ENCODE results near the gene TIMP2.
"Not testable (repeated sequence)": the region's sequence is repeated elsewhere in the genome, so short reads cannot be mapped to it uniquely, and the experiment has no call there.

The TIMP2 gene

GRCh38 chr17:78954684-78955083, 29.5 kb upstream of the TIMP2 start:
- no peaks in the 10 kb centered on the region for H3K36me3 ChIP-seq (ENCODE audit: control insufficient read depth, insufficient read depth, low read length)
- no peaks in the 10 kb centered on the region for H3K27me3 ChIP-seq (ENCODE audit: control insufficient read depth, insufficient read depth, low read length)

DNA sequence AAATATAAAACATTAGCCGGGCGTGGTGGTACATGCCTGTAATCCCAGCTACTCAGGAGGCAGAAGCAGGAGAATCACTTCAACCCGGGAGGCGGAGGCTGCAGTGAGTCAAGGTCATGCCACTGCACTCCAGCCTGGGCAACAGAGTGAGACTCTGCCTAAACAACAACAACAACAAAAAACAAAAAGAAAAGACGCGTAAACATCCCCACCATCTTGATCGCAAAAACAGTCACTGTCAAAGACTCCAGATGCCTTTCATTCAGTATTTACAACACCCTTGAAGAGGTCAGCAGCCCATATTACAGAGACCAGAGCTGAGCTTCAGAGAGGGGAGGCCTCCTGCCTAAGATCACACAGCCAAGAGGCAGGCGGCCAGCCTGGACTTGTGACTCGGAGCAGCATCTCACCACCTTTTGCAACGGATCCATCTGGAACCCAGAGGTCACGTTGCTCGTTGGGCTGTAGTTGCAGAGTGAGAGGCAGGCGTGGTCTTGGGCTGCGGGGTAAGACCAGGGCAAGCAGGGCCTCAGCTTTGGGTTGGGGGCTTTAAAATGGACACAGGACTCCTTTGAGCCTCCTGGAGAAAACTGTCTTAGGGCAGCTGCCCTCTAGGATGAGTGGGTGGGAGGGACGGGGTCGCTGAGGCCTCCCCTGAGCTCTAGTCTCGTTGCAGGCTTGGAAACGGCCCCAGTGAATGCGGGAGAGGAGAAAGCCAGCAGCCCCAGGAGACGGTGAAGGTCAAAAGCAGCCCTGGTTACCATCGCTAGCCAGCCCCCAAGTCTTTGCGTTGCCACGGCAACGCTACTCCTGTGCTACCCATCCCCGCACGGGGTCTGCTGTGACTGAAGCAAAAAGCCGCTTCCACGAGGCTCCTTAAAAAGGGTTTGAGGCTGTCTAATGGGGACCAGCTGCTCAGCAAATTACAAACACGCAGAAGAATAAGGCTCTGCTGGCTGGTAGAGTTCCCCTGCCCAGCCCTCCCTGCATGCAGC, 28.5 kb upstream of the TIMP2 start:
- H3K9ac ChIP-seq (ENCODE audit: low read depth, low read length): no peak overlapping the region
- H3K4me1 ChIP-seq (ENCODE audit: control insufficient read depth, insufficient read depth, low read length): no peaks in the 10 kb centered on the region
- no peaks in the 10 kb centered on the region for H3K36me3 ChIP-seq (ENCODE audit: control insufficient read depth, insufficient read depth, low read length)
- no peaks in the 10 kb centered on the region for H3K27me3 ChIP-seq (ENCODE audit: control insufficient read depth, insufficient read depth, low read length)
- no peak overlapping the region for H3K27ac ChIP-seq (ENCODE audit: low read depth, low read length)
- H3K9me3 ChIP-seq (ENCODE audit: control insufficient read depth, insufficient read depth, low read length): peaks cover 9% of the 10 kb centered on the region; the same call in 1 of the 2 replicates
- H3K4me3 ChIP-seq (ENCODE audit: low read depth, low read length): no peak overlapping the region

More at GRCh38 chr17:78954684-78955083, 29.5 kb upstream of the TIMP2 start:
- Histone ChIP-seq H3K4me1 (ENCODE audit: control insufficient read depth, insufficient read depth, low read length) (no peaks in the 10 kb centered on the region), H3K27ac (ENCODE audit: low read depth, low read length) (no peak overlapping the region), H3K9ac (ENCODE audit: low read depth, low read length) (no peak overlapping the region), H3K9me3 (ENCODE audit: control insufficient read depth, insufficient read depth, low read length) (peaks cover 9% of the 10 kb centered on the region; the same call in 1 of the 2 replicates), H3K4me3 (ENCODE audit: low read depth, low read length) (no peak overlapping the region)

DNA sequence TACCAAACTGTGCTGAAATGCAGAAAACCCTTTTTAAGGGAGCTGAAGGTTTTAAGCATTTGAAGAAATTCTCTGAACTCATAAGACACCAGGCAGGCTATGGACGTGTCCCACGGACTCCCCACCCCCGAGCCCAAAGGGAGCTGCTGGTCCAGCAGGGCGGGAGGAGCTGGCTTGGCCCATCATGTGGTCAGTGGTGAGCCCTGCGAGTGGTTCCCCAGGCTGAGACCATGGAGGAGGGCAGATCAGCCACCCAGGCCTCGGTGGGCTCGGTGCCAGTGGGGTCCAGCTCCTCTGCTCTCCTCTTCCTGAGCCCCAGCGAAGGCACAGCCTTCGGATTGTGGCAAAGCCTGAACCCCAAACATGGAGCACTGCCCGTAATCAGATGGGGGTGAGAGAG, 27.5 kb upstream of the TIMP2 start:
- Histone ChIP-seq H3K4me3 (ENCODE audit: low read depth, low read length) (no peak overlapping the region), H3K27ac (ENCODE audit: low read depth, low read length) (no peak overlapping the region), H3K9ac (ENCODE audit: low read depth, low read length) (no peak overlapping the region)

GRCh38 chr17:78951967-78952551, 26.9 kb upstream of the TIMP2 start:
- Histone ChIP-seq H3K36me3 (ENCODE audit: control insufficient read depth, insufficient read depth, low read length) (no peaks in the 10 kb centered on the region), H3K27me3 (ENCODE audit: control insufficient read depth, insufficient read depth, low read length) (no peaks in the 10 kb centered on the region), H3K4me1 (ENCODE audit: control insufficient read depth, insufficient read depth, low read length) (no peaks in the 10 kb centered on the region), H3K9ac (ENCODE audit: low read depth, low read length) (no peak overlapping the region), H3K9me3 (ENCODE audit: control insufficient read depth, insufficient read depth, low read length) (peaks cover 9% of the 10 kb centered on the region; the same call in 1 of the 2 replicates), H3K27ac (ENCODE audit: low read depth, low read length) (no peak overlapping the region), H3K4me3 (ENCODE audit: low read depth, low read length) (no peak overlapping the region)

More for the DNA sequence above, 27.5 kb upstream of the TIMP2 start:
- no peaks in the 10 kb centered on the region for H3K36me3 ChIP-seq (ENCODE audit: control insufficient read depth, insufficient read depth, low read length)
- peaks cover 9% of the 10 kb centered on the region; the same call in 1 of the 2 replicates for H3K9me3 ChIP-seq (ENCODE audit: control insufficient read depth, insufficient read depth, low read length)
- no peaks in the 10 kb centered on the region for H3K27me3 ChIP-seq (ENCODE audit: control insufficient read depth, insufficient read depth, low read length)
- H3K4me1 ChIP-seq (ENCODE audit: control insufficient read depth, insufficient read depth, low read length): no peaks in the 10 kb centered on the region

DNA sequence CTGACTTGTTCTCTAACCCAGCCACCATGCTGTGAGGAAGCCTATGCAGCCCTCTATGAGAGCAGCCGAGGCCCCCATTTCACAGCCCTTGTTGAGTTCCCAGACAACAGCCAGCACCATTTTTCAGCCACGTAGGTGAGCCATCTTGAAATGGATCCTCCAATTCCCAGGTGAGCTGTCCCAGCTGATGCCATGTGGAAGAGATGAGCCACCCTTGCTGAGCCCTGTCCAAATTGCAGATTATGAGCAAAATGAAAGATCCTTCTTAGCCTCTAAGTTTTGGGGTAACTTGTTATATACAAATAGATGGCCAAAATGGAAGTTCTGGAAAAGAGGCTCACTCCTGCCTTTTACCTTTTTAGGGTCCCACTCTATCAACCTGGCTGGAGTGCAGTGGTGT, 25.7 kb upstream of the TIMP2 start:
- no peak overlapping the region for H3K9ac ChIP-seq (ENCODE audit: low read depth, low read length)
- H3K4me1 ChIP-seq (ENCODE audit: control insufficient read depth, insufficient read depth, low read length): no peaks in the 10 kb centered on the region

GRCh38 chr17:78947235-78948149, 22.3 kb upstream of the TIMP2 start:
- Histone ChIP-seq H3K4me3 (ENCODE audit: low read depth, low read length) (no peak overlapping the region), H3K9me3 (ENCODE audit: control insufficient read depth, insufficient read depth, low read length) (peaks cover 9% of the 10 kb centered on the region; the same call in 1 of the 2 replicates), H3K4me1 (ENCODE audit: control insufficient read depth, insufficient read depth, low read length) (no peaks in the 10 kb centered on the region), H3K36me3 (ENCODE audit: control insufficient read depth, insufficient read depth, low read length) (no peaks in the 10 kb centered on the region), H3K27me3 (ENCODE audit: control insufficient read depth, insufficient read depth, low read length) (no peaks in the 10 kb centered on the region), H3K9ac (ENCODE audit: low read depth, low read length) (no peak overlapping the region), H3K27ac (ENCODE audit: low read depth, low read length) (no peak overlapping the region)

More for the DNA sequence above, 25.7 kb upstream of the TIMP2 start:
- Histone ChIP-seq H3K4me3 (ENCODE audit: low read depth, low read length) (no peak overlapping the region), H3K27ac (ENCODE audit: low read depth, low read length) (no peak overlapping the region), H3K27me3 (ENCODE audit: control insufficient read depth, insufficient read depth, low read length) (no peaks in the 10 kb centered on the region), H3K36me3 (ENCODE audit: control insufficient read depth, insufficient read depth, low read length) (no peaks in the 10 kb centered on the region), H3K9me3 (ENCODE audit: control insufficient read depth, insufficient read depth, low read length) (peaks cover 9% of the 10 kb centered on the region; the same call in 1 of the 2 replicates)

GRCh38 chr17:78946631-78947030, 21.4 kb upstream of the TIMP2 start:
- Histone ChIP-seq H3K27me3 (ENCODE audit: control insufficient read depth, insufficient read depth, low read length) (no peaks in the 10 kb centered on the region), H3K9ac (ENCODE audit: low read depth, low read length) (no peak overlapping the region), H3K36me3 (ENCODE audit: control insufficient read depth, insufficient read depth, low read length) (no peaks in the 10 kb centered on the region), H3K4me3 (ENCODE audit: low read depth, low read length) (no peak overlapping the region), H3K9me3 (ENCODE audit: control insufficient read depth, insufficient read depth, low read length) (peaks cover 9% of the 10 kb centered on the region; the same call in 1 of the 2 replicates), H3K4me1 (ENCODE audit: control insufficient read depth, insufficient read depth, low read length) (no peaks in the 10 kb centered on the region), H3K27ac (ENCODE audit: low read depth, low read length) (no peak overlapping the region)

- Histone ChIP-seq H3K27ac (ENCODE audit: low read depth, low read length) (no peak overlapping the region), H3K9ac (ENCODE audit: low read depth, low read length) (no peak overlapping the region), H3K9me3 (ENCODE audit: control insufficient read depth, insufficient read depth, low read length) (peaks cover 8% of the 10 kb centered on the region; the same call in 1 of the 2 replicates), H3K27me3 (ENCODE audit: control insufficient read depth, insufficient read depth, low read length) (no peaks in the 10 kb centered on the region), H3K4me1 (ENCODE audit: control insufficient read depth, insufficient read depth, low read length) (no peaks in the 10 kb centered on the region), H3K36me3 (ENCODE audit: control insufficient read depth, insufficient read depth, low read length) (no peaks in the 10 kb centered on the region), H3K4me3 (ENCODE audit: low read depth, low read length) (no peak overlapping the region)
These were observed 20.9 kb upstream of the TIMP2 start for GRCh38 chr17:78946131-78946530.

GRCh38 chr17:78945455-78945854, 20.3 kb upstream of the TIMP2 start:
- not testable (repeated sequence) for H3K9me3 ChIP-seq (ENCODE audit: control insufficient read depth, insufficient read depth, low read length); H3K9ac ChIP-seq (ENCODE audit: low read depth, low read length); H3K36me3 ChIP-seq (ENCODE audit: control insufficient read depth, insufficient read depth, low read length); H3K4me3 ChIP-seq (ENCODE audit: low read depth, low read length); H3K27me3 ChIP-seq (ENCODE audit: control insufficient read depth, insufficient read depth, low read length); H3K4me1 ChIP-seq (ENCODE audit: control insufficient read depth, insufficient read depth, low read length); H3K27ac ChIP-seq (ENCODE audit: low read depth, low read length)

DNA sequence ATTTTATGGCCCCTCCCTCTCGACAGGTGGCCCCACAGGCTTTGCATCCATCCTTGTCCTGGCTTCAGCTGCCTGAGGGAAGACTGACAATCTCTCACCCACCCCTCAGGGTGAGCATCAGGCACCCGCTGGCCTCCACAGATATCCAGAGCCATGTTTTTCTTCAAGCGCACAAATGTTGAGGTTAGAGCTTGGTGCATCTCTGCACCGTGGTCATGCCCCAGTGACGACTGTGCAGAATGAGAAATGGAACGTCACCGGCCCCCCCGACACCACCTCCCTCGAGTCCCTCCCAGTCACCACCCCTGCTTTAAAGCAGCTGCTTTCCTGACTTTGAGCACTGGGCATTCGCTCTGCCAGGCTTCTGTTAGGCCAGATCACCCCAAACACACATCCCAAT, 19.8 kb upstream of the TIMP2 start:
- no peaks in the 10 kb centered on the region for H3K4me1 ChIP-seq (ENCODE audit: control insufficient read depth, insufficient read depth, low read length)
- H3K9ac ChIP-seq (ENCODE audit: low read depth, low read length): no peak overlapping the region
- no peaks in the 10 kb centered on the region for H3K27me3 ChIP-seq (ENCODE audit: control insufficient read depth, insufficient read depth, low read length)
- H3K27ac ChIP-seq (ENCODE audit: low read depth, low read length): no peak overlapping the region
- H3K4me3 ChIP-seq (ENCODE audit: low read depth, low read length): no peak overlapping the region
- no peaks in the 10 kb centered on the region for H3K36me3 ChIP-seq (ENCODE audit: control insufficient read depth, insufficient read depth, low read length)
- no peaks in the 10 kb centered on the region for H3K9me3 ChIP-seq (ENCODE audit: control insufficient read depth, insufficient read depth, low read length)

Measured in HUES48 (cell line).